Anterior cingulate cortex (tissue), 58 donors: Measurements from ENCODE around the gene PDGFRA.
A peak's percentile ranks its signal among the peaks of the same experiment; 100 is the strongest.

ENCODE experiments used
- DNase-seq, 58 donors: peaks; one replicate each; lab custom pipeline; 2025; lab: John Stamatoyannopoulos, UW

Gene PDGFRA

DNA sequence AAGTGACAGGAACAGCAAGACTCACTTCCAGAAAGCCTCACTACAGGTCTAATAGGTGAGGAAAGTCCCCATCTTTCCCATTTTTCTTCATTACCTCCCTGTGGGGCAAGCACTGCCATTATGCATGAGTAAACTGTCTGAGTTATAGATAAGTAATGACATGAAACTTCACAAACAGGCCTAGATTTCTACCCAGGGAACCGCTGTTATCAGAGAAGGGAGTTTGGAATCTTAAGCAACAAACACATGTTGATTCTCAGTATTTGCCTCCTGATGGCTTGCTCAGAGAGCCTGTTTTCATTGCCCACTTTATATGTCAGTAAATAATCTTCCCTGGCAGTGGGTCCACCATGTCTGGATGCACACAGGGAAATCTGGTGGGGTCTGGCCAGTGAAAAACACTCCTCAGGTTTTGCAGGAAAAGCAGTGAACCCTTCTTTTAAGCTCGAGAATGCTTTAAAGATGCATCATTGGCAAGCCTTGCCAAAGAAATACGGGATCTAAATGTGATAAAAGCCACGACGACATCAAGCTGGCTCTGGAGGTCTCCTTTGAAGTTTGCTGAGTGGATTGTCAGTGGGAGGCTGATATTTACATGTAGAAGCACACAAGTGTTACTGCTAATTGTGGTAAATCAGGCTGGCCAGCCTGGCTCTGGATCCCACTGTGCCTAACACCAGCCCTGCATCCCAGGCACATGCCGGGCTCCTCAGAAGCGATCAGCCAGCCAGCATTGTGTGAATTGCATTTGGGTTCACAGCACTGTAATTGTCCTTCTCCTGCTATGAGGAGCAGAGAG lies 25.2 kb downstream of the PDGFRA start:
- no peak for DNase-seq

DNA sequence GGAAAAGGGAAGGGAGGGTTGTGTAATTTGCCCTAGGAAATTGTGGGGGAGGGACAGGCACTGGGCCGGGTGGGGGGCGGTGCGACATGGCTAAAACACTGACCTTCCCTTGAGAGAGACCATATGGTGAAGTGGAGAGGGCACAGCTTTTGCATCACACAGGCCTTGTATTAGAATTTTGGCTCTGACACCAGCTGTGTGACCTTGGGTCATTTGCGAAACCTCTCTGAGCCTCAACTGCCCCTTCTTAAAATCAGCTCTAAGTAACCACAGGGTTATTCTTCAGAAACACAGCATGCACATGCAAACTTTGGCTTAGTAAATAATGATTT lies 25.8 kb downstream of the PDGFRA start:
- DNase-seq = no peak

DNA sequence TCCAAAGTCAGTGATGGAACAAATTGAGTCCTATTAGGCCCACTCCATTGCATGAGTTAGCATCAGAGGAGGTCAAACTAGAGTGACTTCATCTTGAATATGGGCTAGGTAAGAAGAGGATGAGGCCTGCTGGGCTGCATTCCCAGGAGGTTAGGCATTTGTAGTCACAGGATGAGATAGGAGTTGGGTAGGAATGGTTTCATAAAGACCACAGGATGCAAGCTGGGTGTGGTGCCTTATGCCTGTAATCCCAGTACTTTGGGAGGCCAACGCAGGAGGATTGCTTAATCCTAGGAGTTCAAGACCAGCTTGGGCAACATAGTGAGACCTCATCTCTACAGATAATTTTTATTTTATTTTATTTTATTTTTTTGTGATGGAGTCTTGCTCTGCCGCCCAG lies 26.8 kb downstream of the PDGFRA start:
- no peak for DNase-seq

DNA sequence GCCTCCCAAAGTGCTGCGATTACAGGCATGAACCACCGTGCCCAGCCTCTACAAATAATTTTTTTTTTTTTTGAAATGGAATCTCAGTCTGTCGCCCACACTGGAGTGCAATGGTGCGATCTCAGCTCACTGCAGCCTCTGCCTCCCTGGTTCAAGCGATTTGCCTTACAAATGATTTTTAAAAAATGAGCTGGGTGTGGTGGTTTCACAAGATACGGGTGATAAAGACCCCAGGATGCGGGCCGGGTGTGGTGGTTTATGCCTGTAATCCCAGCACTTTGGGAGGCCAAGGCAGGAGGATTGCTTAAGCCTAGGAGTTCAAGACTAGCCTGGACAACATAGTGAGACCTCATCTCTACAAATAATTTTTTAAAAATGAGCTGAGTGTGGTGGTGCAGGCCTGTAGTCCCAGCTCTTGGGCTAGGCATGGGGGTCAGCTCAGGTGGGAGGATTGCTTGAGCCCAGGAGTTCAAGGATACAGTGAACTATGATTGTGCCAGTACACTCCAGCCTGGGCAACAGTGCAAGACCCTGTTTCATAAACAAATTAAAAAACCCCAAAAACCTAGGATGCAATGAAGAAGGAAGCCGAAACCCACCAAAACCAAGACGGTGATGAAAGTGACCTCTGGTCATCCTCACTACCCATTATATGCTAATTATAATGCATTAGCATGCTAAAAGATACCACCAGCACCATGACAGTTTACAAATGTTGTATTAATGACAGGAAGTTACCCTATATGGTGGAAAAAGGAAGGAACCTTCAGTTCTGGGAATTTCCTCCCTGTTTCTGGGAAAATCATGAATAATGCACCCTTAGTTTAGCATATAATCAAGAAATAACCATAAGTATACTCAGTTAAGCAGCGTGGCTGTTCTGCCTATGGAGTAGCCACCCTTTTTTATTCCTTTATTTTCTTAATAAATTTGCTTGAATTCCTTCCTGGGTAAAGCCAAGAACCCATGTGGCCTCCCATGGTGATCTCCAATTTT lies 27.7 kb downstream of the PDGFRA start:
- no peak for DNase-seq

DNA sequence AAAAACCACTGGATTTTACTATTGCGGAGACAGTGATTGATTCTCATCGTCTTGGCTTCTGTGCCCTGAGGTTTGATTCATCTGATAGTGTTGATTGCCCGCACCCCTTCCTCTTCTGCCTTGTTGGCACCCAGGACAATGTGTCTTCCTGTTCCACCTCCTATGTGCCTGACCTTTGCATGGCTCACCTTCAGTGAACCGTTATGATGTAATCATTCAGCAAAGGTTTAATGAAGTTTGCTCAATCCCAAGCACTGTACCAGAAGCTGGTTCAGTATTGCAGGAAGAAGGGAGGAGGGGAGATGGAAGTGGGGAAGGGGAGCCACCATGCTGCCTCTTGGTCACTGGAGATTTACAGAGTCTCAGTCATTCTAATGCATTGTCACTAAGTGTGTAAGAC lies 36.3 kb downstream of the PDGFRA start:
- no peak for DNase-seq

DNA sequence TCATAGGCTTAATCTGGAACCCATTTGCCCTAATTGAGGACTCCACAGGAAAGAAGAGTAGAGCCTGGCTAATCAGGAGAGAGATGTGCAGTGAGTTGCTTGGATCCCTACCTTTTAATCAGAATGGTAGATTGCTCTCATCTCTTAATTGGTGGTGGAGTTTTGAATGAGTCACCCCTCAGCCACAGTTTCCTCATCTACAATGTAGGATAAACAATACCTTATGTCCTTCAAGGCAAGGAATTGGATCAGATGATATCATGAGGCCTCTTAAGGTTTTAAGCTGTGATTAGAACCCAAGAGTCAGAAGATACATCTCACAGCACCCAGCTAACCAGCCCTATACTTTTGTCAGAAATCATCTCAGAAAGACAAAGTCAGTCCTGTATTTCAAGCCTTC lies 39.1 kb downstream of the PDGFRA start:
- no peak for DNase-seq

DNA sequence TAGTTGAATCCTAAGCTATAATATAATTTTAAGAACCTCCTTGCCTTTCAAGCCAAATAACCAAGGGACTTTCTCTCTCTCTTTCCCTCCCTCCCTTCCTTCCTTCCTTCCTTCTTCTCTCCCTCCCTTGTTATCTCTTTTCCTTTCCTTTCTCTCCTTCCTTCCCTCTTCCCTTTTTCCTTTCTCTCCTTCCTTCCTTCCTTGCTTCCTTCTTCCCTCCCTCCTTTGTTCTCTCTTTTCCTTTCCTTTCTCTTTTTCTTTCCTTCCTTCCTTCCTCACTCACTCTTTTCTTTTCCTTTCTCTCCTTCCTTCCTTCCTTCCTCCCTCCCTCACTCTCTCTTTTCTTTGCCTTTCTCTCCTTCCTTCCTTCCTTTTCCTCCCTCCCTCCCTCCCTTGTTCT lies 42.4 kb downstream of the PDGFRA start:
- DNase-seq = no peak

DNA sequence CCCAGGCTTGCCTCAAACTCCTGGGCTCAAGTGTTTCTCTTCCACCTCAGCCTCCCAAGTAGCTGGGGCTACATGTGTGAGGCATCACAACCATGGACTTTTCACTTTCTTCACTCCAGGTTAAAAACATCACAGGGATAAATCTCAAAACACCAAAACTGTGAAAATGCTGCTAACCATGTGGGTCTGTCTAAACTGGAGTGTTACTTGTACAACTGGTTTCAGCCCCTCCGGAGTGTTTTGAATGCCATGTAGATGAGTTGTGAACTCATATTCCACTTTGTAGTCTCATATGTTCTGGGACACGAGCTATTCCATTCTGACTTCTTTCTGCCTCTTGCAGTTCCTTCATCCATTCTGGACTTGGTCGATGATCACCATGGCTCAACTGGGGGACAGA lies 43.0 kb downstream of the PDGFRA start:
- no peak for DNase-seq

DNA sequence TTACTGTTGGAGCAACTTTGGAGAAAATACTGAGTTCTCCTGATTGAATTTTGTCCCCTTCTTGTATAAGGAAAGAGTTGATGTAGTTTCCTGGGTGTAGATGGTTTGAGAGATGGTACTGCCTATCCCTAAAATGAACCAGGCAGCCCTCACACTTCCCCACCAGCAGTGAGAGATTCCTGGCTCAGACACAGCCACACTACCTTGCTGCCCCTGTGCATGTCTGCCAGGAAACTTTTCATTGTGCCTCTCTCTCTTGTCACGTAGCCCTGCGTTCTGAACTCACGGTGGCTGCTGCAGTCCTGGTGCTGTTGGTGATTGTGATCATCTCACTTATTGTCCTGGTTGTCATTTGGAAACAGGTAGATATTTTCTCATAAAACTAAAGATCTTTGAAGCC lies 45.2 kb downstream of the PDGFRA start:
- DNase-seq = no peak

DNA sequence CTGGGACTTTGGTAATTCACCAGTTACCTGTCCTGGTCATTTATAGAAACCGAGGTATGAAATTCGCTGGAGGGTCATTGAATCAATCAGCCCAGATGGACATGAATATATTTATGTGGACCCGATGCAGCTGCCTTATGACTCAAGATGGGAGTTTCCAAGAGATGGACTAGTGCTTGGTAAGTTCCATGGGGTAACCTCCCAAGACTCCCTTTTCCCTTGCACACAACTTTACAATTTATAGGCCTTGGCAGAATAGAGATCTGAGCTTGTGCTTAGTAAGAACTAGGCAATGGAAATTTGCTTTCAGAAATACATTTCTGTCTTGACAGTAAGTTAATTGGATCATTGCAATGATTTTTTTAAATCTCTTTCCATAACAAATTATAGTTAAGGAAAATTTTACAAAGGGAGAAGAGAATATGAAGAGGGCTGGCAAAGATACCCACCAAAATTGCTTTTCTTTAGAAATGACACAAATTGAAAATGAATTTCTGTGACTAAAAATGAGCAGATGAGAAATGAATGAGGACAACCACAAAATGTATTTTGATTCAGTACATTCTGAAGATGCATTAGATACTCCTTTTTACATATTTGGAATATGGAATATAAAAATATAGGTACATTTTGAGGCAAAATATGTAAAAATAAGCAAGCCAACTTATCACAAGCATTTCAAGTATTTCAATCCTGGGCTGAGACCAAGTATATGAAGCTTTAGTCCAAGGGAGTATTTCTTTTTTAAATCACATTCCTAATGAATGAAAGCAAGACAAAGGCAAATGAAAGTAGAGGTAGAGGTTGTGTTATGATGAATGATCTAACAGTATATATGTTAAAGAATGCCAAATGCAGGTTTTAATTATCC lies 45.9 kb downstream of the PDGFRA start:
- no peak for DNase-seq

DNA sequence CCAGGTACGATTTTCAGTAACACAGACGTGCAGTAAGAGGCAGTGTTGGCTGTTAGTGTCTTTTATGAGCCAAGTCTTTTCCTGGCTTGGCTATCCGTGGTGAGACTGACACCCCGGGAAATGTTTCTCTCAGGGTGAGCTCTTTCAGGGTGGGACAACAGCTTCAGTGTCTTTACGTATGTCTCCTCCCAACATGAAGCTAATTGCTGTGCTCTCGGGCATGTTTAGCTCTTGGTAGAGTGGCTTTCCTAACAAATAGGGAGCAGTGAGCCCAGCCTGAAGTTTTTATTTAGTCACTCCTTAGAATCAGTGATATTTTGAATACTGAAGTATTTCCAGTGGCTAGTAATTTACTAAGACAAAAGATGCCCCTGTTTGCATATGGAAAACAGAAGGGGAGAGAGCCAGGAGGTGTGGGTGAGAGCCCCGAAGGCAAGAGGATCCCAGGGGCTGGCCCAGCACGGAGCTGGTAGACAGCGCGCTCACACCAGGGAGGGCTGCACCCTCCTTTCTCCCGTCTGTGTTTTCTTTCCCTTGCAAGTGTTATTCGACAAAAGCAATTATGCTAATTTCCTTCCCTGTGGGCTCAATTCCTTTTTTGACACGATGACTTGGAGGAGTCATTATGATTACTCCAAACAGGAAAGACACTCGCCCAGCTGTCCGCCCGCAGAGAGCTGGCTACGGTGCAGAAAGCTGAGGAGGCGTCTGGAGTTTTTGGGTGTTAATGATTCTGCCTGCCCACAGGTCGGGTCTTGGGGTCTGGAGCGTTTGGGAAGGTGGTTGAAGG lies 47.7 kb downstream of the PDGFRA start:
- no peak for DNase-seq

DNA sequence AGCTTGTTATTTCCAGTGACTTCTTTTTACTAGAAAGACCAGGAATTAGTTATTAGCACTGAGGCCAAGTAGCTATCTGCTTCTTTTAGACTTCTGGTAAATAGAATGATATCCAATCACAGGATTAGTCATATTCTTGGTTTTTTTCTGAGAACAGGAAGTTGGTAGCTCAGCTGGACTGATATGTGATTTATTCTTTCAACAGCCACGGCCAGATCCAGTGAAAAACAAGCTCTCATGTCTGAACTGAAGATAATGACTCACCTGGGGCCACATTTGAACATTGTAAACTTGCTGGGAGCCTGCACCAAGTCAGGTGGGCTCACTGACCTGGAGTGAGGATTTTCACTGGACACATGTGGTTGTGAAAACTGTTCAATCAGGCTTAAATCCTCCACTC lies 48.6 kb downstream of the PDGFRA start:
- no peak for DNase-seq

DNA sequence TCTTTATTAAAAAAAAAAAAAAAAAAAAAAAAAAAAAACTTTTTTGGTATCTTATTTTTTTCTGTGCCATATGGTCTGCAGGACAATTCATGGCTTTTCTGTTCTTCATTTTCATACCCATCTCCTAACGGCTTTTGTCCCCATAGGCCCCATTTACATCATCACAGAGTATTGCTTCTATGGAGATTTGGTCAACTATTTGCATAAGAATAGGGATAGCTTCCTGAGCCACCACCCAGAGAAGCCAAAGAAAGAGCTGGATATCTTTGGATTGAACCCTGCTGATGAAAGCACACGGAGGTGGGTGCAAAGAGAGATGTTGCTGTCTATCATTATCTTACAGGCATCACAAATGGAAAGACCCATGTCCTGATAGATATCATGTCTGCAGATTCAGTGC lies 49.1 kb downstream of the PDGFRA start:
- no peak for DNase-seq

DNA sequence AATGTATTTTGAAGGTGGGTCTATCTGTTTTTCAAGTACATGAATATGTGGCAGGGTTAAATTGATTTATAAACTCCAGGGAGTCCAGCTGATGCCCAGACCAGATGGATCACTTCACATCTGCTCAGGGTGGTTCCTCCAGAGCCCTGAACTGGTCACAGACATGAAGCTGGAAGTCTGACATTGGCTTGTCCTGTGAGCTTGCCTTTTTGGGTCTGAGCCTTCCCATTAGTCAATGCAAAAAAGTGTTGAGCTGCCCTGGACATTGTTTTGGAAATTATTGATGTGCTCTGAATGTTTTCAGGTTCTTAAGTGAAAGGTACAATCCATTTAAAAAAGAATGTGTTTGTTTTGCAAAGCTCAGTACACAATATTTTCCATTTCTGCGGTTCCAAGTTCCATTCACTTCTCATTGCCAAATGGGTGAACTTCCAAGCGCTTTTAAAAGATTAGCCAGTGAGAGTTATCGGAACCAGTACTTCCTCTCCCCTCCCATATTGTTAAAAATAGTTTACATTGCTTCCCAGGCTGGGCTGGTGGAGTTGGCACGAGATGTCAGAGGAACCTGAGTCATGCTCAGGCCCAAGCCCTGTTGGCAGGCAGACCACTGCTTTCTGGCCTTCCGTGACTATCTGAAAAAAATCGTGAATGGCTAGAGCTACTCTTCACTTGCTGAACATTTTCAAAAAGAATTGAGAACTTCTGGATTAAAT lies 52.1 kb downstream of the PDGFRA start:
- DNase-seq = peak in 7 of 58 donors; percentile 1 to 47 (median 3)

DNA sequence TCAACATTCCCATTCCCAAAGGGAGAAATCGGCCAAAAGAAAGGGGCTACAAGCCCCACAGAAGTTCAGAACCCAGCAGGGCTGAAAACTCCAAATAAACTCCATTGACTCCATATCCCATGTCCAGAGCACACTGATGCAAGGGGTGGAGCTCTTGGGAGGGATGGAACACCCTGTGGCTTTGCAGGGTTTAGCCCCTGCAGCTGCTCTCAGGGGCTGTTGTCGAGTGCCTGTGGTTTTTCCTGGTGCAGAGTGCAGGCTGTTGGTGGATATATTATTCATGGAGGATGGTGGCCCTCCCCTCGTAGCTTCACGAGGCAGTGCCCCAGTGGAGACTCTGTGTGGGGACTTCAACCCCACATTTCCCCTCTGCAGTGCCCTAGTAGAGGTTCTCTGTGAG lies 53.7 kb downstream of the PDGFRA start:
- DNase-seq = no peak

DNA sequence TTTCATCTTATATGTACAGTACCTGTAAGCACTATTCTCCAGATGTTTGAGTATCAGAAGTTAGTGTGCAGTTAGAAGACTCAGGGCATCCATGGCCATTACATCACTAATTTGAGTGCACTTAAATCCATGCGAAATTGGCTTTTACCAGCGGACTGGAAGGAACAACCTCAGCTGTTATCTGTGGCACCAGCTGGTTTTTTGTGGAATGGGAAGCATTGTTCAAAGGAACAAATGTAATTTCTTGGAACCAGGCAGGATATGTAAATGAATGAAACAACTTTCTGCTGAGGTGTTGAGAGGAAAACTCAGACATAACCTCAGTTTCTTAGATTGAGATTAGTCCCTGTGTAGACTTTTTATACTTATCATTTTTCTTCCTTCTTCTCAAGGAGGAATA lies 60.2 kb downstream of the PDGFRA start:
- no peak for DNase-seq

DNA sequence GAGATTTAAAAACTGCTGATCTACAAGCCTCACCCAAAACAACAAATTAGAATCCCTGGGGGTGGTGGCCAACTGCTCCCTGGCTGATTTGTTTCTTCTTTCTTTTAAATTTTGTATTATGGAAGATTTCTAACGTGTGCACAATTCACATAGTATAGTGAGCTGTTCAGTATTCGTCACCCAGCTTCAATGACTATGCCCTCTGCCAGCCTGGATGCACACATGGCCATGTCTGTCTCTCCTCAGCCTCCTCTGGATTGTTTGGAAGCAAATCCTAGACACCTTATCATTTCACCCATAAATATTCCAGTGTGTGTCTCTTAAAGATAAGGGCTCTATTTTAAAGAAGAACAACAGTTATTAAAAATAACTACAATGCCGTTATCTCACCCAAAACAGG lies 61.9 kb downstream of the PDGFRA start:
- DNase-seq = no peak

DNA sequence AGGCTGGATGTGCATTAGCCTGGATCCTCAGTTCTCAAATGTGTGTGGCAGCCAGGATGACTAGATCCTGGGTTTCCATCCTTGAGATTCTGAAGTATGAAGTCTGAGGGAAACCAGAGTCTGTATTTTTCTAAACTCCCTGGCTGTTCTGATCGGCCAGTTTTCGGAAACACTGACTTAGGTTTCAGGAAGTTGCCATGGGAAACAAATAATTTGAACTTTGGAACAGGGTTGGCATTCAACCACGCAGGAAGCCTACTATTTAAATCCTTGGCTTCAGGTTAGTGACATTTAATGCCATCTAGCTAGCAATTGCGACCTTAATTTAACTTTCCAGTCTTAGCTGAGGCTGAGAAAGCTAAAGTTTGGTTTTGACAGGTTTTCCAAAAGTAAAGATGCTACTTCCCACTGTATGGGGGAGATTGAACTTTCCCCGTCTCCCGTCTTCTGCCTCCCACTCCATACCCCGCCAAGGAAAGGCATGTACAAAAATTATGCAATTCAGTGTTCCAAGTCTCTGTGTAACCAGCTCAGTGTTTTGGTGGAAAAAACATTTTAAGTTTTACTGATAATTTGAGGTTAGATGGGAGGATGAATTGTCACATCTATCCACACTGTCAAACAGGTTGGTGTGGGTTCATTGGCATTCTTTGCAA lies 67.6 kb downstream of the PDGFRA start:
- DNase-seq = no peak

DNA sequence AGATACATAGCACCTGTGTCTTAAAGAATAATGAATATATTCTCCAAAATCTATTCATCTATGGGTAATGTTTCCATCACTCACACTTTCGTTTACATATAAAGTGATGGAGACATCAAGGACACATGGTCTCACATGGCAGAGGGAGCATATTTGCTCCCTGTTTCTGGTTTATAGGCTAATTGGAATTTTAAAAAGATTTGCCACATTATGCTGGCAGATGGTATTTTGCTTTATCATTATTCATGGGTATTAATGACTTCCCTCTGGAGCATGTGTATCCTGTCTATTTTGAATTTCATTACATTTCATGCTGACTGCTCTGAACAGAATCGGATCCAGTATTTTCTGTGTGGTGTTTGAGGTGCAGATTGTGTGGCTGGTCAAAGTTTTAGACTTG lies 79.0 kb downstream of the PDGFRA start:
- no peak for DNase-seq
